ENCODE results near the gene NFKB1.

GRCh38 chr4:102612210-102612609 lies 111.1 kb downstream of the NFKB1 start:
- TF ChIP-seq CTCF (IDR thresholded peaks at IDR 0.05 in 4 of 5, conservative IDR thresholded peaks at IDR 0.05 in 1 of 5) (no peak), POLR2A (IDR thresholded peaks at IDR 0.05) (no peak)
